Dermis microvascular lymphatic vessel endothelial cell (primary cell): Measurements from ENCODE around the gene HNRNPH2. TPM values are rescaled to one million over a fixed set of nuclear protein-coding genes. Genes with fewer than 3 reads are reported as not detected.

ENCODE experiments used
- DNase-seq, 2 donors: peaks; one replicate each; pipeline versions ENCODE4 v3.0.0 to v3.0.0-alpha.2; 2010; ENCODE audit warnings: low read depth in 2 of 2
- total RNA-seq: library from RNA; depleted of rRNA; stranded (reverse); fragments of >200 nt; gene quantifications from 2 replicates; pipeline ENCODE4 v1.2.1, GENCODE V29; 2014

HNRNPH2 gene
- 75.9 and 81.4 TPM in 2 replicates for total RNA-seq

- DNase-seq = peak; percentile 98 to 99
These were observed at the start of gene HNRNPH2, which contains the start of gene GLA for GRCh38 chrX:101407748-101408531. Gene HNRNPH2, plus strand, starts transcription at chrX:101408222. Its CDS starts 3,767 bp downstream, at chrX:101411989. Gene GLA, minus strand, starts transcription at chrX:101407925. Its CDS starts 22 bp downstream, at chrX:101407903.

DNA sequence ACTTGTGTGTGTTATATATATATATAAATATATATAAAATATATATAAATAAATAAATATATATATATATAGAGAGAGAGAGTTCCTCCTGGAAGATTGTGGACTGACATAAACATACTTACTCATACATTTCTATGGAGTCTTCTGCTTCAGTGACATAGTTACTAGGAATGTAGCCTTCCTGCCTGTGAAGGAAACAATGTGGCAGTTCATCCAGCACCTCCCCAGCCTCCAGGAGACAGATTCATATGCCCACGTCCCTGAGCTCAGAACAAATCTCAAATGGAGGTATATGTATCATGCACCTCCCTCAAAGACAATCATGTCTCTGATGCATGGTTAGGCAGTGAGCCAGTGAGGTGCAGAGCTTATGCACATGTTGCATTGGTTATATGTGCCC is 48.1 kb upstream of the HNRNPH2 start:
- no peak for DNase-seq

DNA sequence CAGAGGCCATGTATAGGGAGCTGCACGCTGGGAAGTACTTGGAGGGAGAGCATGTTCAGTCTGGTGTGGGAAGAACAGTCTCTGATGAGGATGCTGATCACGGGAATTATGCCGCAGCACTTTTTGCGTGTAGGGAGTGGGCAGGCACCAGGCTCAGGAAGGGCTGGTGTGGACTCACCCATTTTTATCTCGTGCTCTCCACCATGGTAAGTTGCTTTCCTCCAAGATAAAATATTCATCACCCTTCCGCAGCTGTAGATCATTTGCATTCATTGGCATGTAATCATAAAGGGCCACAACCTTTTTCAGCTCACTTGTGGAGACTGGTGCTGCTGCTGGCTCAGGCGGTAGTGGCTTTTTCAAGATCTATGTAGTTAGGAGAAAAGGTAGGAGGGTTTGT is 47.6 kb upstream of the HNRNPH2 start:
- DNase-seq = no peak

GRCh38 chrX:101362116-101362515 is 45.9 kb upstream of the HNRNPH2 start:
- DNase-seq = no peak

DNA sequence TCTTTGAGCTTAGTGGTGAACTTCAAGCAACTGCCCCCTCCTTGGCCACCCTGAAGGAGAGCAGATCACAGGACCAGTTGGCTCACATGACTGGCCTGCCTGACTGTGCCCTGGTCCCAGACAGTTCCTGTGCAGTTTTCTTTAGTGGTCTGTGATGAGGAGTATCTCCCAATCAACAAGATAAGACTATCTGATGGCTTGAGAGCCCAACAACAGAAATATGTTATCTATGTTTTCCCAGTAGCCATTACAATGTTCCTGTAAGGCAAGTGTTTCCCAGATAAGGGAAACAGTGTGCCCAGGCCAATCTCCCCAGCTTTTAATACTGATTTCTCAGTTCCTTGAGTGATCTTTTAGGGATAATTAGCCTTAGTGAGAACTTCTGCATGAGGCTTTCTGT is 45.3 kb upstream of the HNRNPH2 start:
- no peak for DNase-seq

DNA sequence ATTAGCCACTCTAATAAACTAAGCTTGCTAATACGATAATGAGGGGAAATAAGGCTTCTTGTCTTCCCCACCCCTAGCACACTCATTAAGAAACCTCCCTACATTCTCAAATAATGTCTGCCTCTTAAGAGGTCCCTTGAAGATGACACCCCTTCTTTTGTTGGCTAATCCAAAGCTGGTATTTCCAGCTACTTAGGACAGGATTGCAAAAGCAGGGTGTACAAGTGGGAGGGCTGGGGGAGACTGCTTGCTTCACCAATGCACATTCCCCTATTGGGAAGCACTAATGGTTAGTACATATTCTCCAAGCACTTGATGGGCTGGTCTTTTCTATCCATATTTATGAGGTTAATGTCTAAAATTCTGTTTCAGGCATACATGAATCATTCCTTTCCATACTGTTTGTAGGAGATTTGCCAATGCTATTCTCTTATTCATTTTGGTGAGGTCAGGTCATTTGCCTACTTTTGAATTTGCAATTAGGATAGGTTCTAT is 42.7 kb upstream of the HNRNPH2 start:
- DNase-seq = no peak

DNA sequence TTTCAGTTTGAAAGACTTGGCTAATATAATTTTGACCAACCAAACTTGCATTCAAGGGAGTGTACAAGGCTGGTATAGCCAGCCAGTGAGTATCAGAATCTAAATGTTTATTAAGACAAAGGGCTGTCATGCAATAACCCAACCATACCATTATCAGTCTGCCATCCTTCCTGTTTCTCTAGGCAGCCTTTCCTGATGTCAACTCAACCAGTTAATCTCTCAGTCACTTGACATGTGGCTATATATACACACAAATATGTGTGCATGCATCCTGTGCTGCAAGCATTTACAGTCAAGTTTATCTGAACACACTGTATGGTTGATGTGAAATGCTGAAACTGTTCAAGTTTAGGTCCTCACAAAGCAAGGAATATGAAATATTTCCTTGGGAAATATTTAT is 39.2 kb upstream of the HNRNPH2 start:
- peak; percentile 7 to 9 for DNase-seq

- no peak for DNase-seq
These were observed 38.3 kb upstream of the HNRNPH2 start for GRCh38 chrX:101369687-101370086.

- DNase-seq = no peak
These were observed 37.0 kb upstream of the HNRNPH2 start for GRCh38 chrX:101370888-101371504.

DNA sequence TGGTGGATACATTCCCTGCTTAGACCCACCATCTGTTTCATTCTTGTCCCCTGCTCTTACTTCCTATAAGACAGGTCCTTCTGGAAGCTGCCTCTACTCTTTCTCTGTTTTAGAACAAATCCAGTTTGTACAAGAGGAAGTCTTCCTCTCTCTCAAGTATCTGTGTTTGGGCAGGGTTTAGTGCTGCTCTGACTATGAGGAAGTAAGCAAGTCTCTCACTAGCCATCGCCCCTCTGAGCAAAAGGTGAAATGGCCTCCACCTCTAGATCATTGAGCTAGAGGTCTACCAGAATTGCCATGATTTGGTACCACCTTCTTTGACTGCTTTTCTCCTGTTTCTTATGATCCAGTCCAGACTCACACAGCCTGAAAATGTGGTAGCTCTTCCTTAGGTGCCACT is 30.5 kb upstream of the HNRNPH2 start:
- no peak for DNase-seq

DNA sequence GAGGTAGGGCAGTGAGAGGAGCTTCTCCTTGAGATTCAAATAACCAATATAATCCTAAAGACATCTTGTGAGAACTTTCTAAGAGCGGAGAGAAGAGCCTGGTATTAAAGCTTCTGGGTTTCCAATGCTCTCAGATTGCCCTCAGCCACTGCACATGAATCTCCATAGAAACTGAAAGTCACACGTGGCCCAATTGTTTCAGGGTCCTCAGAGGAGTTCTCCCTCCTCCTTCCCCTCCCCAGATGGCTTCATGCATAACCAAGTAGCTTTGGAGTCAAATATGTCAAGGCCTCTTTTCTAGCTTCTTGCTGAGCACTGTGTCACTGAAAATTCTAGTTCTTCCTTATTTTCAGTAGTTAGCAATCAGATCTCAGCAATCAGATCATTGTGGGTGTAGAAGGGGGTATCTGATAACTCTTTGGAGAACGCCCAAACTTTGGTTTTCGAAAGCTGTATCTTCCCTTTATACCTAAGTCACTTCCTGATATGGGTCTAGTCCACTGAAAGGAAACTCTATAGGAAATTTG is 24.3 kb upstream of the HNRNPH2 start:
- DNase-seq = no peak

DNA sequence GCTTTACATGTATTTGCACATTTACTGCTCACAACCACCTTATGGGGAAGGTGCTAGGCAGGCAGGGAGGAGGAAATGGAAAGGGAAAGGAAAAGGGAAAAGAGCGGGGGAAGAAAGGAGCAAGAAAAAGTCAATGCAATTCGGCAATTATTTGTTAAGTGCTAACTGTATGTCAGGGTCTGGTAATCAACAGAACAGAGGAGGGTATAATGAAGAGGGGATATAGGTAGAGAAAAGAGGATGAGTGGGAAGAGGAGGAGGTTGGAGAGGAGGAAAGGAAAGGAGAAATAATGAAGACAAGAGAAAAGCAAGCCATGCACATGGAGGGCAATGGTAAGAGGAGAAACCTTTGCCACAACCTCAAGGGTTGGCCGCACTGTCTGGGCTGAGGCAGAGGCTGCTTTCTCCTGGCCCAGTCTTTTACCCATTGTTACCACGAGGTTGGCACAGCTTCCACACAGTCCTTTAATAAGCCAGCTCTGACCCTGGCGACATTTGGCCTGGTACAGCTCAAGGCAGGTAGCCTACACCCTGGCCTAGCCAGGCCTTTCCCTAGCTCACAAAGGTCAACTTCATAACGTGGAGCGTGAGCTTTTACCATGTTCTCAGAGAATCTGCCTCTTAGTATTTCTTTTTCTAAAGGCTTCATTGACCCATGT is 22.9 kb upstream of the HNRNPH2 start:
- DNase-seq = no peak

- DNase-seq = no peak
These were observed 22.1 kb upstream of the HNRNPH2 start, which contains the start of gene BTK for GRCh38 chrX:101385795-101386541. Gene BTK, minus strand, starts transcription at chrX:101386191. Its CDS starts 10,907 bp downstream, at chrX:101375284.

DNA sequence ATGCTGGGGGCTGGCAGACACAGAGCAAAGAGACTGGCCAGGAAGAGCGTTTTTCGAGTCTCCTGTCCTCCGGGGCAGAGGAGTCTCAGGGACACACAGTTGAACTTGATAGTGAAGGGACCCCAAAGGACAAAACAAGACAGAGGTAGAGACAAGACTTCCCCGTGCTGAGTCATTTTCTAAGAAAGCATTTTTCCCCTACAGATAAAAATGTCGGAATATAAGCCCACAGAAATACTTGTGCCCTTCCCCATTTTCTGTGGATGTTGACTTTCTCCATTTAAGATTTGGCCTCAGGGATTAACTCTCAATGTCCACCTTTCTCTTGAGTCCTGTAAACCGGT is 21.5 kb upstream of the HNRNPH2 start:
- DNase-seq = no peak

- no peak for DNase-seq
These were observed 19.4 kb upstream of the HNRNPH2 start for GRCh38 chrX:101388604-101389003.

DNA sequence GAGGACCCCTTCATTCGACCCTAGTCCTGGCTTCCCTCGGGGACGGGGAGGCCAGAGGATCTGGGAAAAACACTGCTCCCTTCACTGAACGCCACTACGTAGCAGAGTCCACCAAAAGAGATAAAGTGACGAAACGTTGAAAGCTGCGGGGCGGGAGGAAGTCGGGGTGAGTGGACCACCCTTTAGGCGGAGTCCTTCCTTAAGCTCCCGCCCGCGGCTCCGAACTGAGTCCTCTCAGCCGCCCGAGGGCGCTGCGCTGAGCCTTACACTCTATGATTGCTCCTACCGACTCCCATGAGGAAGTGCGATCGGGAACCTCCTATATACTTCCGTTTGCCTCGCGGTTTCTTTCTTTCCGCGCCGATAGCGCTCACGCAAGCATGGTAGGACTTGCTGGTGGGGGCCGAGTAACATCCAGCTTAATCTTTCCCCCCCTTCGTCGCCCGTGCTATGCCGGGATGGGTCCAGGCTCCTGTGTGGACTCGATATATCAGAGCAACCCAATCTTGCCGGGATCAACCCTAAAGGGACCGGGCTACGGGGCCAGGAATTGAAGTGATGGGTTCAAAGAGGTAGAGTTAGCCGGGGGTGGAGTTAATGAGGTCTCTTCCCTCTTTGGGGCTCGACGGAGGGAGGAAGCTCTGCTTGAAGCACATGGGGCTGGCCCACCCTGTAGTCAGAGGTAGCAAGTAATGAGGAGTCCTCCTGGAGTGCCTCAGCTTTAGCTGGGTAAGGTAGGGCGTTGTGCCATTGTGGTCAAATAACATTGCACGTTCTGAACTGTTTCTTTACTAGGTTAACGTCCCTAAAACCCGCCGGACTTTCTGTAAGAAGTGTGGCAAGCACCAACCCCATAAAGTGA is 17.1 kb upstream of the HNRNPH2 start, which contains the start of gene RPL36A:
RPL36A (plus strand) TSS at position 348 of the 862 bp plus-strand sequence; CDS start at position 381, 33 bp downstream.
- peak; percentile 81 to 90 for DNase-seq

DNA sequence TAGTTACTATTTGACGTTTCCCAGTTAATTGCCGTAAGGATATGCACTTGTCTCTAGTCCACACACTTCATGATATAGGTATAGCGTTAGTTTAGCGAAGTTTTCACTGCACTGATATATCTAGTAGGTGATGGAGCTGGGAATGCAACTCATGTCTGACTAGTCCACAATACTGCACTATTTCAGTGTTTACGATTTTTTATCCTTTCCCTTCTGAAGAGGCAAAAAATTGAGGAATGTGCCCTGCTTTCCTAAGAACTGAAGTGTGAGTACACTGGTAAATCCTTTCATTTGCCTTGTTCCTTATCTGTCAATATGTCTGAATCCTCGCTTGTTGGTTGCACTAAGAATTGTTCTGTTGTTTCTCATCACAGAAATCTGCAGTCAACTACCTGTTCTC is 16.2 kb upstream of the HNRNPH2 start:
- no peak for DNase-seq

GRCh38 chrX:101393530-101394305 is 14.3 kb upstream of the HNRNPH2 start:
- no peak for DNase-seq

DNA sequence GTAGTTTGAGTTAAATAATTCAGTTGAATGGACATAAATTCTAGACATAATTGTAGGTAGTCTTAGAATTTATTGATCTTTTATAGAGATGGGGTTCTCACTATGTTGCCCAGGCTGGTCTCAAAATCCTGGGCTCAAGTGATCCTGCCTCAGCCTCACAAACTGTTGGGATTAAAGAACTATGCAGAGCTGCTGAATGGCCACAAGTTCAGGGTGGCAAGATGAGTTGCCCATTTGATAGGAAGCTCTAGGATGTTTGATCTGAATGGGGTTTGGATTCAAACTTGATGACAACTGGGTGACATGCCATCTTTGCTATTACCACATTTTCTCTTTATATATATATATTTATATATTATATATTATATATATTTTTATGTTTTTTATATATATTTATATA is 13.7 kb upstream of the HNRNPH2 start:
- no peak for DNase-seq
